HUES6 (cell line): ENCODE data around the gene DMPK.
"Not testable (repeated sequence)": the region's sequence is repeated elsewhere in the genome, so short reads cannot be mapped to it uniquely, and the experiment has no call there.

ENCODE experiments used
- H3K27ac ChIP-seq: 2 replicates; pipeline ENCODE4 v1.7.0; 2013; ENCODE audit warnings: low read depth, mild to moderate bottlenecking, low read length, inconsistent platforms
- H3K27me3 ChIP-seq: 2 replicates; pipeline ENCODE4 v1.6.1; 2013; ENCODE audit warnings: low read length; ENCODE audit not compliant: control insufficient read depth, insufficient read depth
- H3K36me3 ChIP-seq: 2 replicates; pipeline ENCODE4 v1.6.1; 2013; ENCODE audit warnings: low read length; ENCODE audit not compliant: control insufficient read depth, insufficient read depth
- H3K4me1 ChIP-seq: 2 replicates; pipeline ENCODE4 v1.6.1; 2013; ENCODE audit warnings: low read length; ENCODE audit not compliant: control insufficient read depth, insufficient read depth
- H3K4me3 ChIP-seq: 2 replicates; pipeline ENCODE4 v1.5.1; 2013; ENCODE audit warnings: low read depth, low read length
- H3K9ac ChIP-seq: one replicate; pipeline ENCODE4 v1.6.1; 2013; ENCODE audit warnings: mild to moderate bottlenecking, low read length
- H3K9me3 ChIP-seq: 2 replicates; pipeline ENCODE4 v1.6.1; 2013; ENCODE audit warnings: low read depth, low read length; ENCODE audit not compliant: control insufficient read depth, insufficient read depth

The DMPK gene

DNA sequence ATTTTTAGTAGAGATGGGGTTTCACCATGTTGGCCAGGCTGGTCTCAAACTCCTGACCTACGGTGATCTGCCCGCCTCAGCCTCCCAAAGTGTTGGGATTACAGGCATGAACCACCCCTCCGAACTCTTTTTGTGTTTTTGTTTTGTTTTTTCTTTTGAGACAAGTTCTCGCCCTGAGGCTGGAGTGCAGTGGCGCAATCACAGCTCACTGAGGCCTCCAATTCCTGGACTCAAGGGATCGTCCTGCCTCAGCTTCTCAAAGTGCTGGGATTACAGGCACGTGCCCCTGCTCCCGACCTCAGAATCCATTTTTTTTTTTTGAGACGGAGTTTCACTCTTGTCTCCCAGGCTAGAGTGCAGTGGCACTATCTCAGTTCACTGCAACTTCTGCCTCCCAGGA is 24.6 kb downstream of the DMPK start:
- no peaks in the 10 kb centered on the region; the same call in 1 of the 2 replicates for H3K27me3 ChIP-seq
- peaks cover 3% of the 10 kb centered on the region; the same call in 1 of the 2 replicates for H3K4me1 ChIP-seq
- H3K9ac ChIP-seq = no peak overlapping the region

DNA sequence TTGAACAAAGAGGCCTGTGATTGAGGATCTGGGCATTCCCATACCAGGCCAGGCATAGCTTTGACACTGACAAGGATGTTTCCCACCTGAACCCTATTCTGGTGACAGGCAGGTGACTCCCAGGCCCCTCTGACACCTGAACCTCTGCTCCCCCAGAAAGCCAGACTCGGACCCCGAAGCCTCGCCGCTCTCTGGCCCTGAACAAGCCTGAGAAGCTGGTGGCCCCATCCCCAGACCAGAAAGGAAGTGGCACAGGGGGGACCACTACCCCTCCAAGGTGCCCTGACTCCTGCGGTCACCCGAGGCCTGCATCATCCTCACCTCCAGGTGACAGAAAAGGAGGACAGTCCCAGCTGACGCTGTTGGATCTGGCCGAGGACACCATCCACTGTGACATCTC is 28.0 kb downstream of the DMPK start:
- Histone ChIP-seq H3K27ac (no peak overlapping the region), H3K9ac (no peak overlapping the region), H3K4me3 (no peak overlapping the region), H3K4me1 (no peaks in the 10 kb centered on the region), H3K36me3 (no peaks in the 10 kb centered on the region), H3K27me3 (no peaks in the 10 kb centered on the region; the same call in 1 of the 2 replicates), H3K9me3 (no peaks in the 10 kb centered on the region)

More for the DNA sequence above, 24.6 kb downstream of the DMPK start:
- Histone ChIP-seq H3K27ac (no peak overlapping the region), H3K4me3 (no peak overlapping the region), H3K9me3 (no peaks in the 10 kb centered on the region), H3K36me3 (no peaks in the 10 kb centered on the region)

- H3K27ac ChIP-seq = no peak overlapping the region
- H3K9ac ChIP-seq = no peak overlapping the region
- H3K27me3 ChIP-seq = no peaks in the 10 kb centered on the region
- H3K4me3 ChIP-seq = no peak overlapping the region
- H3K4me1 ChIP-seq = no peaks in the 10 kb centered on the region
- no peaks in the 10 kb centered on the region for H3K9me3 ChIP-seq
- H3K36me3 ChIP-seq = no peaks in the 10 kb centered on the region
These were observed 28.7 kb downstream of the DMPK start for GRCh38 chr19:45753548-45753947.

- Histone ChIP-seq H3K27me3 (no peaks in the 10 kb centered on the region), H3K9ac (no peak overlapping the region), H3K4me3 (no peak overlapping the region), H3K9me3 (no peaks in the 10 kb centered on the region), H3K4me1 (no peaks in the 10 kb centered on the region), H3K27ac (no peak overlapping the region), H3K36me3 (no peaks in the 10 kb centered on the region)
These were observed 29.7 kb downstream of the DMPK start for GRCh38 chr19:45752639-45753038.

- H3K27ac ChIP-seq = not testable (repeated sequence)
These were observed 30.8 kb downstream of the DMPK start for GRCh38 chr19:45751483-45751882.

GRCh38 chr19:45747513-45747912 is 34.8 kb downstream of the DMPK start:
- Histone ChIP-seq H3K9me3 (no peaks in the 10 kb centered on the region), H3K4me3 (no peak overlapping the region), H3K36me3 (no peaks in the 10 kb centered on the region), H3K27ac (no peak overlapping the region), H3K4me1 (peaks cover 6% of the 10 kb centered on the region; the same call in 1 of the 2 replicates), H3K27me3 (no peaks in the 10 kb centered on the region), H3K9ac (no peak overlapping the region)

More at GRCh38 chr19:45751483-45751882, 30.8 kb downstream of the DMPK start:
- not testable (repeated sequence) for H3K4me3 ChIP-seq, H3K9me3 ChIP-seq, H3K27me3 ChIP-seq, H3K36me3 ChIP-seq, H3K4me1 ChIP-seq, H3K9ac ChIP-seq

- no peaks in the 10 kb centered on the region for H3K27me3 ChIP-seq
- no peak overlapping the region for H3K27ac ChIP-seq
- peaks cover 6% of the 10 kb centered on the region; the same call in 1 of the 2 replicates for H3K4me1 ChIP-seq
- H3K4me3 ChIP-seq = no peak overlapping the region
- no peaks in the 10 kb centered on the region for H3K9me3 ChIP-seq
- H3K36me3 ChIP-seq = no peaks in the 10 kb centered on the region
- H3K9ac ChIP-seq = no peak overlapping the region
These were observed 35.4 kb downstream of the DMPK start for GRCh38 chr19:45746866-45747265.

DNA sequence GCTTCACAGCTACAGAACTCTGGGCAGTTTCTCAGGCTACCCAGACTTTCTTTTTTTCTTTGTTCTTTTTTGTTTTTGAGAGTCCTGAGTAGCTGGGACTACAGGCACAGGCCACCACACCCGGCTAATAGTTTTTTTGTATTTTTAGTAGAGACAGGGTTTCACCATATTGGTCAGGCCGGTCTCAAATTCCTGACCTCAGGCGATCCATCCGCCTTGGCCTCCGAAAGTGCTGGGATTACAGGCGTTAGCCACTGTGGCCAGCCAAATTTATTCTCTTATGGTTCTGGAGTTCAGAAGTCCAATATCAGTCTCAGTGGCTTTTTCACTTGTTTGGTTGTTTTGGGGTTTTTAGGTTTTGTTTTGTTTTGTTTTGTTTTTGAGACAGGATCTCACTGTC is 36.7 kb downstream of the DMPK start:
- H3K36me3 ChIP-seq = no peaks in the 10 kb centered on the region
- no peaks in the 10 kb centered on the region for H3K9me3 ChIP-seq
- H3K4me1 ChIP-seq = peaks cover 6% of the 10 kb centered on the region; the same call in 1 of the 2 replicates
- no peak overlapping the region for H3K4me3 ChIP-seq
- H3K27ac ChIP-seq = no peak overlapping the region
- H3K9ac ChIP-seq = no peak overlapping the region
- no peaks in the 10 kb centered on the region for H3K27me3 ChIP-seq

DNA sequence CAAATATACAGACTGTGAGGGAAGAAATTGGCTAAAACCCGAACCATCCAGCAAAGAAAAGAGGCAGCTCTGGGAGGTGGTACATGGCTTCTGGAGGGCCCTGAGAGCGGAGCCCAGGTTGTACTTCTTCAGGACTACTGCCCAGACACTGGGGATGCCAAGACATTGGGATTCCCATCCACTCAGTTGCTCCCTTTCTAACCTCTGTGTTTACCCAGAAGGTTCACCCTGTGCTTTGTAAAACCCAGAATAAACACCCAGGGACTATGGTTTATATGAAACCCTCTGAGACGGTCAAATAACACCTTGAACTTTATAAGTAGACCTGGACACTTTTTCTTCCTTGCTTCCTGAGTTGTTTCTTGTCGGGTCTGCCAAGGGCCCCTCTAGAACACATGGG is 39.3 kb downstream of the DMPK start:
- H3K4me1 ChIP-seq = peaks cover 6% of the 10 kb centered on the region; the same call in 1 of the 2 replicates
- H3K9me3 ChIP-seq = no peaks in the 10 kb centered on the region
- H3K9ac ChIP-seq = no peak overlapping the region
- H3K27ac ChIP-seq = no peak overlapping the region
- H3K27me3 ChIP-seq = no peaks in the 10 kb centered on the region
- no peaks in the 10 kb centered on the region for H3K36me3 ChIP-seq
- no peak overlapping the region for H3K4me3 ChIP-seq

DNA sequence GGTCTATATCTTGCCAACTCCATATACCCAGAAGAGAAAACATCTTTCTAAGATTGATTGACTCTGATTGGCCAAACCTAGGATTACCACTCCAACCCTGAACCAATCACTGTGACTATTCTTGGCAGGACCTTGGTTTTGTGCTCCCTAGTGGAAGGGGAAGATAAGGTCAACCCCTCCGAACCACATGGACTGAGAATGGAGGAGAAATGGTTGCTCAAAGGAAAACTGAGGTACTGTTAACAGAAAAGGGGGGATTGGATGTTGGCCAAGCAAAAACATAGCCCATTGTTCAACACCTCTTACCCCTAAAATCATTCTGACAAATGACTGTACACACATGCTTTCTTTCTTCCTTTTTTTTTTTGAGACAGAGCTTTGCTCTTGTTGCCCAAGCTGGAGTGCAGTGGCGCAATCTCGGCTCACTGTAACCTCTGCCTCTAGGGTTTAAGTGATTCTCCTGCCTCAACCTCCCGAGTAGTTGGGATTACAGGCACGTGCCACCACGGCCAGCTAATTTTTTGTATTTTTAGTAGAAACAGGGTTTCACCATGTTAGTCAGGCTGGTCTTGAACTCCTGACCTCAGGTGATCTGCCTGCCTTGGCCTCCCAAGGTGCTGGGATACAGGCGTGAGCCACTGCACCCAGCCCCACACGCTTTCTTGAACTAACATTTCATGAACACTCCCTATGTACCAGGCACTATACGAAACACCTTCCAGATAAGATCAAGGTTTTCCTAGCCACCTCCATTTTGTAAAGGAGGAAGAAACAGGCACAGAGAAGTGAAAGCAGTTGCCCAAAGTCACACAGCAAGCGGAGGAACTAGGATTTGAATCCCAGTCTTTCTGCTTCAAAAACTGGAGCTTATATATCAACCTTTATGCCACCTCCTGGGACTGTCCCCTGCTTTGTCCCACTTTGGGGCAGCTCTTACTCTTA is 42.5 kb downstream of the DMPK start:
- Histone ChIP-seq H3K27me3 (no peaks in the 10 kb centered on the region), H3K36me3 (no peaks in the 10 kb centered on the region), H3K4me3 (no peak overlapping the region), H3K9me3 (no peaks in the 10 kb centered on the region), H3K4me1 (no peaks in the 10 kb centered on the region; the same call in 1 of the 2 replicates), H3K27ac (no peak overlapping the region), H3K9ac (no peak overlapping the region)

DNA sequence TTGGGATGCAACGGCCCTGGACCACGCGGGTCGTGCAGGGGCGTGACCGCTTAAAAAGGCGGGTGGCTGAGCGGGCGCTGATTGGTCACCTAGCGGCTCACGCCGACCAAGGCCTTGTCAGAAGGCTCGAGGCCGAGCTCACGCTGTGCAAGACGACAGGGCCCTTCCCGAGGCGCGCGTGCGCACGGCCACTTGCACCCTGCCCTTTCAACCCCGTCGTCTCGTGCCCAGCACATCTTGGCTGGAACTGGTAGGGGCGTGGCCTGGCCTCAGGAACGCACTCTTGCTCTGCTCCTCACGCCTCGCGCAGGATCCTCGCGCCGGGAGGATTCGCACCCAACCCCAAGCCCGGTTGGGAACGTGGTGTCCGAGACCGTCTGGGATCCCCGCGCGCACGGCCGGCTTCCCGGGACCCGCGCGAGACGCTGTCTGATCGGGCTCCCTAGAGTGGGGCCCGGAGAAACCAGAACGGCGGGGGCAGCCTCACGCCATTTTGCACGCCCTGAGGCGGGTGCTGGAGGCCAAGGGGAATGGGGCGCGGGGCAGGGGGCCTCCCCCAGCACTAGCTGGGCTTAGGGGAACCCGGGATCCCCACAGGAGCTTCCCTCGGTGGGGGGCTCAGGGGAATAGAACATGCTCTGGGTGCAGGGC is 49.0 kb downstream of the DMPK start, which contains the start of gene MEIOSIN:
Gene MEIOSIN, plus strand, starts transcription at position 280 of the 651 bp plus-strand sequence. CDS start 1,938 bp downstream, outside the sequence.
- Histone ChIP-seq H3K36me3 (no peaks in the 10 kb centered on the region), H3K9ac (no peak within 1 kb of the TSS), H3K4me1 (peaks cover 1% of the 10 kb centered on the region; the same call in 1 of the 2 replicates), H3K9me3 (no peaks in the 10 kb centered on the region), H3K27me3 (no peaks in the 10 kb centered on the region), H3K4me3 (no peak within 1 kb of the TSS), H3K27ac (no peak within 1 kb of the TSS)
